Stimulated activated CD4-positive, alpha-beta T cell treated with anti-CD3 and anti-CD28 coated beads, TNF-alpha, amount 100 ng/mL, for 4 hours (primary cell): ENCODE measurements around the gene MPV17L.
"Not testable (repeated sequence)": the region's sequence is repeated elsewhere in the genome, so short reads cannot be mapped to it uniquely, and the experiment has no call there.

ENCODE experiments used
- DNase-seq, 3 experiments: peaks; one replicate each; pipeline ENCODE4 v3.0.0-alpha.2; 2020; ENCODE audit warnings: low read depth in 3 of 3

MPV17L gene

DNA sequence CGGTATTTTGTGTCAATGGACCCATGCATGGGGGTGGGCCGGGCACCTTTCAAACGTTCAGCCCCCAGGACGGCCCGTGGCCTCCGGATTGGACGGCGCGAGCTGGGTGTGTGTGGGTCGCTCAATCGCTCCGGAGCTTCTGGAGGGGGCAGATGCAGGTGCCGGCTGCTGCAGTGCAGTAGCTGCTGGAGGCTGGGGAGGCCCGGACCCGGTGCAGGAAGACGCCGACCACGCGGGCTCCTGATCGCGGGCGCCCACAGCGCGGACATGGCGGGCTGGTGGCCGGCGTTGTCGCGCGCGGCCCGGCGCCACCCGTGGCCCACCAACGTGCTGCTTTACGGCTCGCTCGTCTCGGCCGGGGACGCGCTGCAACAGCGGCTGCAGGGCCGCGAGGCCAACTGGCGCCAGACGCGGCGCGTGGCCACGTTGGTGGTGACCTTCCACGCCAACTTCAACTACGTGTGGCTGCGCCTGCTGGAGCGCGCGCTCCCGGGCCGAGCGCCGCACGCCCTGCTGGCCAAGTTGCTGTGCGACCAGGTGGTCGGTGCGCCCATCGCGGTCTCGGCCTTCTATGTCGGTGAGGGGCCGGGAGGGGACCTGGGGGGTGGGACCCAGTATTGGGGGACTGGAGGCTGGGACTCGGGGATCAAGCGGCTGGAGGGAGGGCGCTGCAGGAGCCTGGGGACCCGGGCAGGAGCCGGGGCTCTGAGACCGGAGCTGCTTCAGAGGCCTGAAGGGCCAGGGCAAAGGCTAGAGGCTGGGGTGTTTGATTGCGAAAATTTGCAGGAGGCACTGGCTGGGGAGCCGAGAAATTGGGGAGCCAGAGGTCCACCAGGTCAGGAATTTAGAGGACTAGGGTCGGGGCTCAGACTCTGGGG lies at the start of gene MPV17L:
Gene MPV17L (plus strand): TSS at position 124 of the 878 bp plus-strand sequence. CDS start 144 bp downstream, at position 268.
- DNase-seq = not testable (repeated sequence)

DNA sequence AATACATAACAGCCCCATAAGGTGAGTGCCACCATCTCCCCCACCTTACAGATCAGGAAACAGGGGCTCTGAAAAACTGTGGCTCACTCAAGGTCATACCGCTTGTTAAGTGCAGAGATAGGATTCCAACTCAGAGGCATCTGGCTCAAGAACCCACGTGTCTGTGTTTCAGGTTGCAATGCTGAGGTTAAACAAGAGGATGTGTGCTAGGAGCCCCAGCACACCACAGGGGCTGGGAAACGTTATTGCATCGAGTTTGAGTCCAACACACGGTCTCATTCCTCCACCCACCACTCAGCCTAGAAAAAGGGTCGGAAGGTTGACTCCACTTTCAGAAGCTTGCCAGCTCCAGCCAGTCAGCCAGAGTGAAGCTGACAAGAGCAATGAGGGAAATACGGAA lies 46.8 kb upstream of the MPV17L start:
- DNase-seq = not testable (repeated sequence)

DNA sequence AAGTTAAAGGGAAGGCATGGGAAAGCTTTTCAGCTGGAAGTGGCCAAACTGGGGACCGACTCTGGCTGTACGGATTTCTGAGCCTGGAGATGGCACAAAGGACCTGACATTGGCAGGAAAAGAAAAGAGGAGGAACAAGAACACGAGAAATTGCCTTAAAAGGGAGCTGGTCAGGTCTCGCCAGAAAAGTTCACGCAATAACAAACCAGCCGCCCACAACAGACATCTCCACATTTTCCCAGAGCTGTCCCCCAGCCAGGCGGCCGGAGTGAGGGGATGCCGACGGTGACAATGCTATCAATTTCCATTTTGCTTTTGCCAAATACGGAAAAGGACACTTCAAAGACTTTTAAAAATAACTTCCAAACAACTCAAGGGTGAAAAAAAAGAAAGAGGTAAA lies 44.3 kb upstream of the MPV17L start:
- not testable (repeated sequence) for DNase-seq

DNA sequence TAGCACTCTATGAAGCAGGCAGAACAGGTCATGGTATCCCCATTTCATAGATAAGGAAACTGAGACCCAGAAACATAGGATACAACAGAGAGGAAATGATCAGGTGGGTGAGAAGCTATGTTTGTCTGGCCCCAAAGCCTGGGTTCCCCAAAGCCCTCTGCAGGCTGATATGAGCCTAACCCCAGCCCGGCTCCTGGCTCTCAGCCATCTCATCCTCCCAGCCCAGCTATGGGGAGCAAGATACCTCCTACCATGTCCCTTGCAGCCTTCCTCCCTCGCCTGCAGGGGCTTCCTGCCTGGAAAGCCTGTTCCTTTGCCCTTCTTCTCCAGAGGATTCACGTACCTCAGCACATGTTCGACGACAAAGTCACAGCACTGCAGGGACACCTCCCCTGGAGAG lies 43.8 kb upstream of the MPV17L start:
- not testable (repeated sequence) for DNase-seq

DNA sequence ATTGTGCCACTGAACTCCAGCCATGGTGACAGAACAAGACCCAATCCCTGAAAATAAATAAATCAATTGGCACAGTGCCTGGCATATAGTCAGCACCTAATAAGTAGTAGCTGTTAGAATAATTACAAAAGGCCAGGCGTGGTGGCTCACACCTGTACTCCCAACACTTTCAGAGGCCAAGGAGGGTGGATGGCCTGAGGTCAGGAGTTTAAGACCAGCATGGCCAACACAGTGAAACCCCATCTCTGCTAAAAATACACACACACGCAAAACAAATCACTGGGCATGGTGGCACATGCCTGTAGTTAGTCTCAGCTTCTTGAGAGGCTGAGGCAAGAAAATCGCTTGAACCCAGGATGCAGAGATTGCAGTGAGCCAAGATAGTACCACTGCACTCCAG lies 42.7 kb upstream of the MPV17L start:
- DNase-seq = not testable (repeated sequence)

DNA sequence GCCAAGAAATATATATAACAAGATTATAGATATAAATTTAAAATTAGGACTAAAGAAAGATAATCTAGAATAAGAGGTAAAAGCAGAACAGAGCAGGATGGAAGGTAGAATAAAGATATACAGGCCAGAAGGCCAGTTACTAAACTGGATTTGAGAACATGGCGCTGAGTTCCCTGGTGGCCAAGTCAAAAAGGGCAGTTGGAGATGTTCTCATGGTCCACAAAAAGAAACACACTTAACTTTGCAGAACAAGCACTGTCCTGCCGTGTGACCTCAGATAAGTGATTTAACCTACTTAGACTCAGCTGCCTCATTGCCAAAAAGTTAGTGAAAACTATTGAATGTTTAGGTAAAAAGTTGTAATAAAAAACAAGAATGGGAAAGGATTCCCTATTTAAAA lies 40.7 kb upstream of the MPV17L start:
- DNase-seq = not testable (repeated sequence)

DNA sequence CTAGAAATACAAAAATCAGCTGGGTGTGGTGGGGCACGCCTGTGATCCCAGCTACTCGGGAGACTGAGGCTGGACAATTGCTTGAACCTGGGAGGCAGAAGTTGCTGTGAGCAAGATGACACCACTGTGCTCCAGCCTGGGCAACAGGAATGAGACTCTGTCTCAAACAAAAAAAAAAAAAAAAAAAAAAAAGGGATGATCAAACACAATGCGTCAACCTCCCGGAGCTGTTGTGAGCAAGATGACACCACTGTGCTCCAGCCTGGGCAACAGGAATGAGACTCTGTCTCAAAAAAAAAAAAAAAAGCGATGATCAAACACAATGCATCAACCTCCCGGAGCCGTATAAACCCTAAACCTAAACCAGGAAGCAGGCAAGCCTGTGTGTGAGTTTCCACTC lies 38.1 kb upstream of the MPV17L start:
- not testable (repeated sequence) for DNase-seq

DNA sequence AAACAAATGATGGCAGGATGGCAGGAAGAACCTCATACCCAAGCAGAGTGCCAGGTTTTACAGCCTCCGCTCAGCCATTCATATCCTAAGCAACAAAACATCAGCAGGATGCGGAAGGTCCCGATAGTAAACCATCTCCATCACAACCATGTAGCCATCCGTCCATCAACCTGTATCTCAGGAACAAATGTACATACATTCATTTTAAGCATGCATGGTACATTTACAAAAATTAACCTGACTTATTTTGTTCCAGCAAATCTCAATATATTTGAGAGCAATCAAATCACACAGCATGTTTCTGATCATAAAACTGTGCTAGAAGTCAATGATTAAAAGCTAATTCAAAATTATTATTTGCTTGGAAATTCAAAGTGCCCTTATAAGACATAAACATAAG lies 17.4 kb upstream of the MPV17L start, which contains the start of gene NPIPA5:
Gene NPIPA5 (minus strand): TSS at position 101 of the 400 bp plus-strand sequence. CDS start 0 bp downstream, at position 101.
- not testable (repeated sequence) for DNase-seq

DNA sequence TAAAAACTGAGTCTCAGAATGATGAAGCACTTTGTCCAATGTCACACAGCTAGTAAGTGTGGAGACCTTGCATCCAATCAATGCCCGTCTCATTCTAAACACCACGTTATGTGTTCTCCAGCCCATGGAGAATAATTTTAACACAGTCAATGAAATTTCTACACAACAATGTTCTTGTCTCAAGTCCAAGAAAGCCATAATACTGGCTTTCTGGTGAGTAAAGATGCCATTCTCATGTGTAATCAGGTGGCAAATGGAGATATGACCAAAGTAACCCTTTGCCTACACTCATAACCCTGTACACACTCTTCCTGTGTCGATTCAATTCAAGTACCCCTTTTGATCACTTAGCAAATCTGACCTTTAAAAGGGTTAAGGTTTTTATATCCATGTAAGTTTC lies 12.7 kb upstream of the MPV17L start:
- not testable (repeated sequence) for DNase-seq

DNA sequence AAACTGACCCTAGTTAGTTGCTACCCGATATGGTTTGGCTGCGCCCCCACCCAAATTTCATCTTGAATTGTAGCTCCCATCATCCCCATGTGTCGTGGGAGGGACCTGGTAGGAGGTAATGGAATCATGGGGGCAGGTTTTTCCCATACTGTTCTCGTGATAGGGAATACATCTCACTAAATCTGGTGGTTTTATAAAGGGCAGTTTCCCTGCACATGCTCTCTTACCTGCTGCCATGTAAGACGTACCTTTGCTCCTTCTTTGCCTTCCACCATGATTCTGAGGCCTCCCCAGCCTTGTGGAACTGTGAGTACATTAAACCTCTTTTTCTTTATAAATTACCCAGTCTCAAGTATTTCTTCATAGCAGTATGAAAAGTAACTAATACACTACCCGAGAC lies 7.5 kb upstream of the MPV17L start:
- DNase-seq = not testable (repeated sequence)

DNA sequence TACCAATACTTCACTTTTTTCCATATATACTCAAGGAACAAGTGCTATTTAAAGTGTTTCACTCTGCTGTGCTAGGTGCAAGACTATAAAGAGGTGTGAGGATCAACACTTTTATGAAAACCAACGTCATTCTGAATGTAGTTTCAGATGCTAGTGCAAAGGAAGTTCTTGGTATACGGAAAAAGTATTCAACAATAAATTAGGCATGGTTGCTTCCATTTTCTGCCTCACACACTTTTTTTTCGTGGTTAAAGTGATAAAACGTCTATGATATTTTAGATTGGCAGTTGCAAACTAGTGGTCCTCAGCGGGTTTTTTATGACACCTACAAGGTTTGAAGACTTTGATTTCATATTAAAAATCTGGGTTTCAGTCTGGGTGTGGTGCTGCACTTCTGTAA lies 5.6 kb upstream of the MPV17L start:
- DNase-seq = not testable (repeated sequence)

DNA sequence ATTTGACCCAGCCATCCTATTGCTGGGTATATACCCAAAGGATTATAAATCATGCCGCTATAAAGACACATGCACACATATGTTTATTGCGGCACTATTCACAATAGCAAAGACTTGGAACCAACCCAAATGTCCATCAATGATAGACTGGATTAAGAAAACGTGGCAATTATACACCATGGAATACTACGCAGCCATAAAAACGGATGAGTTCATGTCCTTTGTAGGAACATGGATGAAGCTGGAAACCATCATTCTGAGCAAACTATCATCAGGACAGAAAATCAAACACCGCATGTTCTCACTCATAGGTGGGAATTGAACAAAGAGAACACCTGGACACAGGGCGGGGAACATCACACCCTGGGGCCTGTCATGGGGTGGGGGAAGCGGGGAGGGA lies 2.5 kb upstream of the MPV17L start:
- not testable (repeated sequence) for DNase-seq

DNA sequence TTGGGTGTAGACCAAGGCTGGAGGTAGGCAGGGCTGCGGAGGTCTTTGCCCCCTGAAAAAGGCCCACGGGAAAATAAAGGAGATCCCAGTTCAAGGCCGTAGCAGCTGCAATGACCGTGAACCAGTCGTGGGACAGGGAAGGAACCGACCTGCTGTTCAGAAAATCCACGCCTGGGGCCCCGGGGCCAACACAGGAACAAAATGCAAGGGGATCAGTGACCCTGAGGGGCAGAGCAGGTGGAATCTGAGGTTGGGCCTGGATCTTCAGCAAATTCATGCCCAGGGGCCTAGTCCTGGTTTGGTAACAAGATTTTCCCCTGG lies 915 bp downstream of the MPV17L start:
- not testable (repeated sequence) for DNase-seq

DNA sequence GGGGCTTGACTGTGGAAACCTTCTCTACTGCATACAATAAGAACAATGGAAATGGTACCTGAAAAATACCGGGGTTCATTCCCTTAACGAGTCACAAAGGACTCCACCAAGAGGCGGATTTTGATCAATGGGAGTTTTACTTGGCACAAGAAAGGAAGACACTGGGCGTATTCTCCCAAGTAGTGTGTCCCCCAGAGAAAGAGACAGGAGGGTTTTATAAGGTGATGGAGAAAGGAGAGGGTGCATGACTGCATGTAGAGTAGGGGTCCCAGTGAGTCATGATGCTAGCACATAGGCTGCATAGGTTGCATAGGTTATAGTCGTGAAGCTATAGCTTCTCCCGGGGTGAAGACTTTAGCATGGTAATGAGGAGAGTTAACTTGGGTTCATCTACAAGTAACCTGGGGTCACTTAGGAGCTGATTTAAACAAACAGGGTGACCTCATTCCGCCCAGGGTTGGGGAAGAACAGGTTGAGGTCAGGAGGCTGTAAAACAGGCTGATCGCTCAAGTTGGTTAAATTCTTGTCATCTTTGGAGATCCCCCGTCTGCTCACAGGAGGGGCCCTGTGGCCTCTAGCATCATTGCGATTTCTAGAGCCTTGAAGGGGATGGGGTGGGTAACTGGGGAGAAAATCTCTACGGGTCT lies 1.5 kb downstream of the MPV17L start:
- DNase-seq = no peak

DNA sequence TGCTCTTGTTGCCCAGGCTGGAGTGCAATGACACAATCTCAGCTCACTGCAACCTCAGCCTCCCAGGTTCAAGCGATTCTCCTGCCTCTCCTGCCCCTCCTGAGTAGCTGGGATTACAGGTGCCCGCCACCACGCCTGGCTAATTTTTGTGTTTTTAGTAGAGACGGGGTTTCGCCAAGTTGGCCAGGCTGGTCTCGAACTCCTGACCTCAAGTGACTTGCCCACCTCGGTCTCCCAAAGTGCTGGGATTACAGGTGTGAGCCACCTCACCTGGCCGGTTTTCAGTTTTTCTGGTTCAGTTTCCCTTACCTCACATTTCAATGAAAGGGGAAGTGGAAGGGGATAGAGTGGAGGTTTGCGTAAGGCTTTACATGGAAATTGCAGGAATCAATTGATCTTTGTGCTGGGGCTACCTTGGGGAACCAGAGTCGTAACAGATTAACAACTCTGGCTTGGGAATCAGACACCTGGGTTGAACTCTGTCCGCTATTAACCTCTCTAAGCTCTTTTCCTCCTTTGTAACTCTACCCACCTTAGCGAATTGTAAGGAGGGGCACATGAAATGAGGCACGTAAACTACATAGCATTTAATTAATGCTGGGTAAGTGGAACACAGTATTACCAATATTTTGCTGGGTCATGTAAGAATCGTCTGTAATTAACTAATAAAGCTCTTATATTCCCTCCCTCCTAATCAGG lies 3.2 kb downstream of the MPV17L start:
- DNase-seq = no peak

DNA sequence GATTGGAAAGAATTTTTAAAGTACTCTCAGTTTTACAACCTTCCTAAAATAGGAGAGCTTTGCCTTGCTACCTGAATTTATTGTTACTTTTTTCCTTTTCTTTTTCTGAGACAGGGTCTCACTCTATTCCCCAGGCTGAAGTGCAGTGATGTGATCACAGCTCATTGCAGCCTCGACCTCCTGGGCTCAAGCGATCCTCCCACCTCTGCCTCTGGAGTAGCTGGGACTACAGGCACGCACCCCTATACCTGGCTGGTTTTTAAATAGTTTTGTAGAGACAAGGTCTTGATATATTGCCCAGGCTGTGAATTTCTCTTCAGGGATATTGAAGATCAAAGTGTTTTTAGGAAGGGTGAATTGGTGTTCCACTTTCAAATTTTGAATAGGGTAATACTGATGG lies 3.8 kb downstream of the MPV17L start:
- DNase-seq = no peak

DNA sequence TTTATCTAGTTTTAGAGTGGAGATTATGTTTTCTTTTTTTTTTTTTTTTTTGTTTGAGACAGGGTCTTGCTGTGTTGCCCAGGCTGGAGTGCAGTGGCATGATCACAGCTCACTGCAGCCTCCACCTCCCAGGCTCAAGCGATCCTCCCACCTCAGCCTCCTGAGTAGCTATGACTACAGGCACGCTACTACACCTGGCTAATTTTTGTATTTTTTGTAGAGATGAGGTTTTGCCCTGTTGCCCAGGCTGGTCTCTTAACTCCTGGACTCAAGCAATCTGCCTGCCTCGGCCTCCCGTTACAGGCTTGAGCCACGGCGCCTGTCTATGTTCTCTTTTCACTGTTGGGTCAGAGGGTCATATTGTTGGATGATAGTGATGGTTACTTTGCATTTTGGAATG lies 4.8 kb downstream of the MPV17L start:
- DNase-seq = not testable (repeated sequence)

DNA sequence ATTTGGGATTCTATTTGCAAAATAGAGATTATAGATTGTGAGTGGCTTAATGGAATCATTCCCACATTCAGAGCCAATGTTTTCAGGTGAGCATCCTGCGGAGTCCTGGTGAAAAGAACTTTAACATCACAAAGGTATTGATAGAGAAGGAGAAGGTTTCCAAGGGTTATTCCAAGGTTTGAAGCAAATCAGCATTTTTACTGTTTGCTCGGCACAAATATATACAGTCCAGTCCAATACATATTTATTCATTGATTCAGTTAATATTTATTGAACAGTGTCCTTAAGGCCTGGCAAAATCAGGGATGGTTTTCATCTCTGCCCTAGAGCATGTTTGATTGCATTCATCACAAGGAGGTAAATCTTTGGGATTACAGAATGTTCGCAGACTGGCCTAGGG lies 6.4 kb downstream of the MPV17L start:
- DNase-seq = no peak

DNA sequence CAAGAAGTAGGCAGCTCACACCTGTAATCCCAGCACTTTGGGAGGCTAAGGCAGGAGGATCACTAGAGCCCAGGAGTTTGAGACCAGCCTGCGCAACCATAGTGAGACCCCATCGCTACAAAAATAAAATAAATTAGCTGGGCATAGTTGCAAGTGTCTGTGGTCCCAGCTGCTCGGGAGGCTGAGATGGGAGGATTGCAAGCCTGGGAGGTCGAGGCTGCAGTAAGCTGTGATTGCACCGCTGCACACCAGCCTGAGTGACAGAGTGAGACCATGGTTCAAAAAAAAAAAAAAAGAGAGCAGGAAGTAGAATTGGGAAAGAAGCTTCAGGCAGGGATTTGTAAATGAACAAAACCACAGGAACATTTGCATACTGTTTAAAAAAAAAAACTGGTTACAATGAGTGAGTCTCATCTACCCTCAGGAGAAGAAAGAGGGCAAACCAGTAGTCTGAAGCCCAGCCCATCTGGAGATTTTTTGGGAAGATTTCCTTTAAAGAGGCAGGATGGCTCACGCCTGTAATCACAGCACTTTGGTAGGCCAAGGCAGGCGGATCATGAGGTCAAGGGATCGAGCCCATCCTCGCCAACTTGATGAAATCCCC lies 7.9 kb downstream of the MPV17L start:
- DNase-seq = no peak

DNA sequence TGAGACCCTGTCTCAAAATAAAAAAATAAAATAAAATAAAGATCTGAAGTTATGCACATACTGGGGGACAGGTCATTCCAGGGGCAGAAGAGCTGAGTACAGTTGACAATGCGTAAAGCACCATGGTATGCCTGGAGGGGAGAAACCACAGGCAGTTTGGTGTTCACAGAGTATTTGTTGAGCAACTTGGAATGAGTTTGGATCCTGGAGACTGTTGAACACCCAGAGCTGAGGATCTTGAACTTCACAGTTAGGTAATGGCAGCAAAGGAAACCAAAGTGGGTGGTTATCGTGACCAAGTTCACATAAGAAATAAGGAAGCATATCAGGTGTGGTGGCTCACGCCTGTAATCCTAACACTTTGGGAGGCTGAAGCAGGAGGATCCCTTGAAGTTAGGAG lies 8.5 kb downstream of the MPV17L start:
- DNase-seq = not testable (repeated sequence)

DNA sequence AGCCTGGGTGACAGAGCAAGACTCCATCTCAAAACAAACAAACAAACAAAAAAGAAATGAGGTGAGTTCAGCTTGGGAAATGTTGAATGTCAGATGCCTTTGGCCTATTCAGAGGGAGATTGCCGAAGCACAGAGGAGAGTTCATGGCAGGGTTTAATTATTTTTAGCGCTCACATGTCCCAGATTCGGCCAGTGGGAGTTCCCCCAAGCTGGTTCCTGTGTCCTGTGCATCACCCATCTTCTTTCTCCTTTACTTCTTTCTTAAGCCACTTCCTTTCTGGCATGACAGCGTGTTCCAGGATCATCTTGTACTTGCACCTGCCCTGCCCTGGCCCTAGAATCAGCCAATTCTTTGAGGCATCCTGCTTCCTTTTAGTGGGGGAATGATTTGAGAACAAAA lies 9.2 kb downstream of the MPV17L start:
- DNase-seq = no peak

DNA sequence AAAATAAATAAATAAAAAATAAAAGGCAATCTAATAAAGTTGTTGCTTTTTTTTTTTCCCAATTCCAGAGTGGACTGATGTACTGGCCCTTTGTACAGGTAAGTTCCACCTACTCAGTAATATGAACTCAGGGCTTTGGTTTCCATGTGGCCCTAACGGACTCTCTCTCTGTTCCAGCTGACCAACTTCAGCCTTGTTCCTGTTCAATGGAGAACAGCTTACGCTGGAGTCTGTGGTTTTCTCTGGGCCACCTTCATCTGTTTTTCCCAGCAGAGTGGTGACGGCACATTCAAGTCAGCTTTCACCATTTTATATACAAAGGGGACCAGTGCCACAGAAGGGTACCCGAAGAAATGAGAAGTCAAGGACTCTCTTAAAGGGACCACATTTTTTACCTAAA lies 12.2 kb downstream of the MPV17L start:
- DNase-seq = not testable (repeated sequence)
